ENCODE results near the gene MAPRE2. TPM values are rescaled to one million over a fixed set of nuclear protein-coding genes. Genes with fewer than 3 reads are reported as not detected.

MAPRE2 gene
- total and polyA plus RNA-seq, 2 of the 13 experiments (the other 11 are each of a cell fraction or from before 2014, with no cell fraction given): 34.5 to 67.9 TPM

GRCh38 chr18:35062408-35062807, 21.2 kb downstream of the MAPRE2 start:
- in situ Hi-C loops (cut with HindIII; ENCODE audit: extremely low pct_ligation_motif_present, low pct_unique_long_range_greater_than_20kb) (no loop called here), intact Hi-C loops (cut with micrococcal nuclease; ENCODE audit: unreplicated experiment) (no loop called here)
- POLR2A ChIA-PET: no interaction called here
- DNase-seq (ENCODE audit: low spot score): peak; percentile 36
- ATAC-seq: peak; percentile 72
- peak; percentile 80 for FAIRE-seq
- no peaks in the 10 kb centered on the region for H3K9me3 ChIP-seq (ENCODE audit: low read length)
- WGBS (ENCODE audit: low lambda C conversion rate): 34% methylated on average over 5 of the region's 5 CpGs
- no peaks in the 10 kb centered on the region for H3K27me3 ChIP-seq (ENCODE audit: control insufficient read depth in 1 of 2, insufficient read depth in 2 of 2, low read length in 2 of 2)
- H3K27ac ChIP-seq (ENCODE audit: extremely low read length, insufficient read depth, low read length): peak overlapping the region; percentile 26
- peak overlapping the region; percentile 5; the same call in 1 of the 2 replicates for H3K4me2 ChIP-seq (ENCODE audit: low read depth, low read length)
- no peak overlapping the region for H3K9ac ChIP-seq (ENCODE audit: insufficient read depth, low read depth, low read length)
- no peak overlapping the region for H2AFZ ChIP-seq (ENCODE audit: low read length)
- H3K79me2 ChIP-seq (ENCODE audit: insufficient read depth, low read length): peaks cover 53% of the 10 kb centered on the region
- CTCF ChIA-PET (ENCODE audit: low intra/inter-chr PET ratio, low total read pairs): no interaction called here
- H3K4me1 ChIP-seq (ENCODE audit: insufficient read depth, low read length): peaks cover 46% of the 10 kb centered on the region
- BruUV-seq (replicated peaks): no TSS peak
- peaks cover 0 to 4% of the 10 kb centered on the region in 2 experiments; a peak in 2 of 5 replicates for H3K36me3 ChIP-seq (replicated peaks in 1 of 2; ENCODE audit: control insufficient read depth in 1 of 2, insufficient read depth in 2 of 2, low read length in 2 of 2)
- no peaks in the 10 kb centered on the region for H4K20me1 ChIP-seq (ENCODE audit: insufficient read depth, low read length)
- H3K4me3 ChIP-seq (replicated peaks in 1 of 3; ENCODE audit: insufficient read depth in 1 of 3, low read depth in 2 of 3, low read length in 3 of 3): no peak overlapping the region
- TF ChIP-seq ZNF687 (CRISPR knock-in tag; IDR thresholded peaks at IDR 0.05) (no peak), PAXIP1 (CRISPR knock-in tag; conservative IDR thresholded peaks at IDR 0.05) (peak; percentile 47; the same call in 1 of the 2 replicates), HDAC2 (CRISPR knock-in tag; IDR thresholded peaks at IDR 0.05) (peak; percentile 57; the same call in 1 of the 2 replicates), SP140L (CRISPR knock-in tag; IDR thresholded peaks at IDR 0.05; ENCODE audit: borderline replicate concordance) (0 out of 2 replicates have a peak, but pooled peaks have one; percentile 57), NCOA2 (CRISPR knock-in tag; IDR thresholded peaks at IDR 0.05) (0 out of 2 replicates have a peak, but pooled peaks have one; percentile 8), SOX5 (CRISPR knock-in tag; IDR thresholded peaks at IDR 0.05; ENCODE audit: borderline replicate concordance) (0 out of 2 replicates have a peak, but pooled peaks have one; percentile 17), EP300 (IDR thresholded peaks at IDR 0.05; ENCODE audit: low read depth in 2 of 2, low read length in 2 of 2) (peak in 1 of 2 experiments; percentile 25; a peak in 1 of 4 replicates), EP300 (CRISPR knock-in tag; IDR thresholded peaks at IDR 0.05; ENCODE audit: borderline replicate concordance) (no peak), HNF4G (IDR thresholded peaks at IDR 0.05; ENCODE audit: borderline replicate concordance, low read depth, low read length) (peak; percentile 62; the same call in 1 of the 2 replicates), HNF4G (CRISPR knock-in tag; IDR thresholded peaks at IDR 0.05; ENCODE audit: borderline replicate concordance, low read depth) (no peak), SOX6 (IDR thresholded peaks at IDR 0.05) (no peak), SOX6 (CRISPR knock-in tag; IDR thresholded peaks at IDR 0.05) (peak; percentile 17; the same call in 1 of the 2 replicates), BCL6 (CRISPR knock-in tag; IDR thresholded peaks at IDR 0.05) (peak; percentile 23; the same call in 1 of the 2 replicates), GATAD2A (CRISPR knock-in tag; IDR thresholded peaks at IDR 0.05) (peak; percentile 67), ELF3 (CRISPR knock-in tag; IDR thresholded peaks at IDR 0.05) (peak; percentile 67), DR1 (CRISPR knock-in tag; IDR thresholded peaks at IDR 0.05) (no peak), ZNF644 (CRISPR knock-in tag; IDR thresholded peaks at IDR 0.05; ENCODE audit: low read depth) (peak; percentile 47; the same call in 1 of the 2 replicates)

All from HepG2 (cell line).